HCT116 (cell line): ENCODE results near the gene GNB4. TPM values are rescaled to one million over a fixed set of nuclear protein-coding genes. Genes with fewer than 3 reads are reported as not detected.

Experiments used
- ATAC-seq: fragments of 200-7000 bp; cut with Tn5 transposase; 2 replicates; pipeline ENCODE4 v1.9.1; 2020; ENCODE audit warnings: mild to moderate bottlenecking, moderate library complexity
- BruUV-seq: library from RNA; stranded (reverse); fragments of 400-500 nt; replicated peaks from 2 replicates; lab custom pipeline; 2021; lab: Mats Ljungman, UMichigan
- CTCF ChIA-PET: fragments of 300-600 bp; sonication (Branson Sonifier 250); formaldehyde crosslinking; loops from one replicate; lab custom pipeline; 2021; ENCODE audit warnings: antibody characterized with exemption; lab: Charles Lee
- POLR2A ChIA-PET: fragments of 300-600, 350-600 bp; sonication (Branson Sonifier 250); formaldehyde crosslinking; loops from one replicate; lab custom pipeline; 2021; ENCODE audit warnings: antibody characterized with exemption; lab: Charles Lee
- RAD21 ChIA-PET, 2 experiments: fragments of 300-600 bp; sonication (Branson Sonifier 250); formaldehyde crosslinking; loops; one replicate each; lab custom pipeline; 2023; ENCODE audit warnings: low total read pairs in 2 of 2; ENCODE audit not compliant: uncharacterized antibody in 2 of 2, unreplicated experiment in 2 of 2, low non-redundant PET in 1 of 2; lab: Charles Lee
- DNase-seq: peaks from one replicate; pipeline ENCODE4 v3.0.0-alpha.2; 2010; ENCODE audit warnings: low read depth, low spot score
- H2AFZ ChIP-seq: fragments of 200-600 bp; shearing (Covaris generic), sonication (generic); 2 replicates; pipeline ENCODE4 v1.6.1; 2017; ENCODE audit warnings: low read depth, mixed run types, mixed read lengths, antibody characterized with exemption, low read length; ENCODE audit not compliant: poor library complexity, severe bottlenecking
- H3K27ac ChIP-seq: 2 replicates; pipeline ENCODE4 v1.5.1; 2012; ENCODE audit warnings: low read depth, low read length
- H3K27me3 ChIP-seq: fragments of 200-600 bp; sonication (generic); 2 replicates; pipeline ENCODE4 v1.6.1; 2016; ENCODE audit warnings: mixed run types, low read length, mixed read lengths; ENCODE audit not compliant: insufficient read depth
- H3K36me3 ChIP-seq, 2 experiments: fragments of 200-500 bp in 1 of 2; fragments of 200-600 bp in 1 of 2; sonication (Bioruptor generic) in 1 of 2; sonication (generic) in 1 of 2; 2 replicates each; pipeline versions ENCODE4 v1.5.1 to v1.6.1; 2014 to 2016; ENCODE audit warnings: low read length in 2 of 2, inconsistent platforms in 1 of 2, mixed read lengths in 1 of 2, mixed run types in 1 of 2; ENCODE audit not compliant: insufficient read depth in 2 of 2, control insufficient read depth in 1 of 2
- H3K4me1 ChIP-seq, 2 experiments: fragments of 200-600 bp in 1 of 2; sonication (generic) in 1 of 2; 2 replicates each; pipeline versions ENCODE4 v1.5.1 to v1.6.1; 2012 to 2017; ENCODE audit warnings: low read length in 2 of 2, inconsistent platforms in 1 of 2, mild to moderate bottlenecking in 1 of 2, mixed read lengths in 1 of 2, mixed run types in 1 of 2, moderate library complexity in 1 of 2; ENCODE audit not compliant: insufficient read depth in 2 of 2, control insufficient read depth in 1 of 2
- H3K4me2 ChIP-seq: fragments of 200-600 bp; sonication (generic); 2 replicates; pipeline ENCODE4 v1.6.1; 2017; ENCODE audit warnings: mixed run types, low read length, mixed read lengths
- H3K4me3 ChIP-seq, 2 experiments: fragments of 200-600 bp in 1 of 2; sonication (generic) in 1 of 2; replicated peaks in 1 of 2; 2 replicates each; pipeline ENCODE4 v1.5.1; 2011 to 2016; ENCODE audit warnings: low read length in 2 of 2, control low read depth in 1 of 2, low read depth in 1 of 2, mild to moderate bottlenecking in 1 of 2, mixed read lengths in 1 of 2, mixed run types in 1 of 2
- H3K79me2 ChIP-seq: fragments of 200-600 bp; sonication (generic); 2 replicates; pipeline ENCODE4 v1.6.1; 2017; ENCODE audit warnings: mild to moderate bottlenecking, mixed run types, low read length, moderate library complexity, mixed read lengths; ENCODE audit not compliant: insufficient read depth
- H3K9ac ChIP-seq: fragments of 200-600 bp; sonication (generic); 2 replicates; pipeline ENCODE4 v1.6.1; 2016; ENCODE audit warnings: low read length, mixed read lengths
- H3K9me2 ChIP-seq: fragments of 200-600 bp; sonication (generic), shearing (Covaris generic); 2 replicates; pipeline ENCODE4 v1.6.1; 2017; ENCODE audit warnings: mixed run types, mild to moderate bottlenecking, moderate library complexity; ENCODE audit not compliant: insufficient read depth
- H3K9me3 ChIP-seq, 2 experiments: fragments of 200-500 bp in 1 of 2; fragments of 200-600 bp in 1 of 2; sonication (Bioruptor generic) in 1 of 2; sonication (generic) in 1 of 2; 2 replicates each; pipeline ENCODE4 v1.6.1; 2014 to 2017; ENCODE audit warnings: low read length in 2 of 2, mixed read lengths in 2 of 2, inconsistent platforms in 1 of 2, low read depth in 1 of 2, mild to moderate bottlenecking in 1 of 2, mixed run types in 1 of 2, moderate library complexity in 1 of 2; ENCODE audit not compliant: control insufficient read depth in 1 of 2, insufficient read depth in 1 of 2
- H4K20me1 ChIP-seq: fragments of 200-600 bp; sonication (generic), shearing (Covaris generic); 2 replicates; pipeline ENCODE4 v1.6.1; 2017; ENCODE audit warnings: mixed run types, mild to moderate bottlenecking, moderate library complexity; ENCODE audit not compliant: insufficient read depth
- ATF3 ChIP-seq: IDR thresholded peaks from 2 replicates; pipeline ENCODE4 v1.6.1; 2012
- CBX3 ChIP-seq: IDR thresholded peaks from 2 replicates; pipeline ENCODE4 v1.6.1; 2012; ENCODE audit warnings: low read depth
- CEBPB ChIP-seq: IDR thresholded peaks from 2 replicates; pipeline ENCODE4 v1.6.1; 2012; ENCODE audit warnings: low read depth
- EGR1 ChIP-seq: IDR thresholded peaks from 2 replicates; pipeline ENCODE4 v1.6.1; 2012; ENCODE audit warnings: low read depth
- ELF1 ChIP-seq: IDR thresholded peaks from 2 replicates; pipeline ENCODE4 v1.6.1; 2012; ENCODE audit warnings: low read depth, borderline replicate concordance
- EZH2 ChIP-seq: fragments of 200-600 bp; sonication (generic); IDR thresholded peaks from 2 replicates; pipeline ENCODE4 v1.6.1; 2017; ENCODE audit warnings: antibody characterized with exemption, mixed run types
- FOSL1 ChIP-seq: IDR thresholded peaks from 2 replicates; pipeline ENCODE4 v1.6.1; 2012; ENCODE audit warnings: low read depth
- JUND ChIP-seq: IDR thresholded peaks from 2 replicates; pipeline ENCODE4 v1.6.1; 2012
- MAX ChIP-seq: IDR thresholded peaks from 2 replicates; pipeline ENCODE4 v1.6.1; 2012
- POLR2A ChIP-seq: IDR thresholded peaks from 2 replicates; pipeline ENCODE4 v1.7.0; 2011; ENCODE audit warnings: borderline replicate concordance; ENCODE audit not compliant: insufficient read depth, insufficient read length; ENCODE audit errors: extremely low read depth
- POLR2AphosphoS5 ChIP-seq: IDR thresholded peaks from 2 replicates; pipeline ENCODE4 v1.6.1; 2011; ENCODE audit warnings: mild to moderate bottlenecking, low read depth, low read length, moderate library complexity
- RAD21 ChIP-seq: IDR thresholded peaks from 2 replicates; pipeline ENCODE4 v1.6.1; 2012; ENCODE audit warnings: low read depth, mild to moderate bottlenecking
- SP1 ChIP-seq: IDR thresholded peaks from 2 replicates; pipeline ENCODE4 v1.6.1; 2012; ENCODE audit warnings: low read depth
- SRF ChIP-seq: IDR thresholded peaks from 2 replicates; pipeline ENCODE4 v1.6.1; 2012; ENCODE audit warnings: low read depth
- TCF7L2 ChIP-seq: IDR thresholded peaks from 2 replicates; pipeline ENCODE4 v1.7.0; 2011; ENCODE audit warnings: borderline replicate concordance, inconsistent platforms; ENCODE audit not compliant: insufficient read depth, insufficient read length; ENCODE audit errors: extremely low read depth
- ZBTB33 ChIP-seq: IDR thresholded peaks from 2 replicates; pipeline ENCODE4 v1.6.1; 2011; ENCODE audit warnings: mild to moderate bottlenecking, low read length, moderate library complexity; ENCODE audit not compliant: insufficient replicate concordance; ENCODE audit errors: extremely low read depth
- ZFX ChIP-seq: fragments of 450-650 bp; IDR thresholded peaks from 2 replicates; pipeline ENCODE4 v1.6.1; 2017
- intact Hi-C: fragments of 100-400 bp; cut with micrococcal nuclease; formaldehyde crosslinking; loops from 2 replicates; pipeline ENCODE4 v1.10.0; 2022
- total RNA-seq: library from RNA; stranded (reverse); gene quantifications from one replicate; pipeline ENCODE4 v1.2.1, GENCODE V29; 2021; ENCODE audit not compliant: unreplicated experiment
- TF ChIP-seq, protein P1 (sequence below): IDR thresholded peaks from 2 replicates; pipeline ENCODE4 v1.6.1; 2012; ENCODE audit warnings: low read depth
- TF ChIP-seq, protein P2 (sequence below), 3 experiments: fragments of 200-600 bp in 1 of 3; sonication (generic) in 1 of 3; IDR thresholded peaks in 2 of 3; conservative IDR thresholded peaks in 1 of 3; 2 replicates each; pipeline ENCODE4 v1.5.1; 2012 to 2017; ENCODE audit warnings: low read depth in 2 of 3, low read length in 2 of 3, antibody characterized with exemption in 1 of 3, borderline replicate concordance in 1 of 3, control low read depth in 1 of 3, mild to moderate bottlenecking in 1 of 3, mixed read lengths in 1 of 3, mixed run types in 1 of 3, moderate library complexity in 1 of 3; ENCODE audit not compliant: insufficient read depth in 1 of 3

Gene GNB4
- total RNA-seq, 1 experiment from 2014 or later: 0.10 TPM

DNA sequence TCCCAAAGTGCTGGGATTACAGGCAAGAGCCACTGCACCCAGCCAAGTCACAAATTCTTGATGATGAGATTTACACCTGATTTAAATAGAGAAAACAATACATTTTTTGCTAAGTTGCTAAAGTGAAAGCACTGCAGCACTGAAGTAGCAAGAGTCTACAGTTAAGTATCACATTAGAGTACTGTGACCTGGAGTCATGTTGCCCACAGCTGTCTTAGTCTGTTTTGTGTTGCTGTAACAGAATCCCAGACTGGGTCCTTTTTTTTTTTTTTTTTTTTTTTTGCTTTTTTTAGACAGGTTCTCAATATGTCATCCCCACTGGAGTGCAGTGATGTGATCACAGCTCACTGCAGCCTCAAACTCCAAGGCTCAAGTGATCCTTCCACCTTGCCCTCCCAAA, 23.2 kb upstream of the GNB4 start:
- ChIA-PET RAD21 (no interaction called here), POLR2A (no interaction called here), CTCF (no interaction called here)
- no peak overlapping the region for H2AFZ ChIP-seq
- no peak for ATAC-seq
- DNase-seq: no peak
- H3K4me3 ChIP-seq: no peak overlapping the region
- no peaks in the 10 kb centered on the region for H3K27me3 ChIP-seq
- H3K4me1 ChIP-seq: no peaks in the 10 kb centered on the region
- H3K79me2 ChIP-seq: no peaks in the 10 kb centered on the region
- H4K20me1 ChIP-seq: no peaks in the 10 kb centered on the region
- TF ChIP-seq EGR1: no peak
- TF ChIP-seq TCF7L2: no peak
- TF ChIP-seq JUND: no peak
- TF ChIP-seq, protein P1, sequence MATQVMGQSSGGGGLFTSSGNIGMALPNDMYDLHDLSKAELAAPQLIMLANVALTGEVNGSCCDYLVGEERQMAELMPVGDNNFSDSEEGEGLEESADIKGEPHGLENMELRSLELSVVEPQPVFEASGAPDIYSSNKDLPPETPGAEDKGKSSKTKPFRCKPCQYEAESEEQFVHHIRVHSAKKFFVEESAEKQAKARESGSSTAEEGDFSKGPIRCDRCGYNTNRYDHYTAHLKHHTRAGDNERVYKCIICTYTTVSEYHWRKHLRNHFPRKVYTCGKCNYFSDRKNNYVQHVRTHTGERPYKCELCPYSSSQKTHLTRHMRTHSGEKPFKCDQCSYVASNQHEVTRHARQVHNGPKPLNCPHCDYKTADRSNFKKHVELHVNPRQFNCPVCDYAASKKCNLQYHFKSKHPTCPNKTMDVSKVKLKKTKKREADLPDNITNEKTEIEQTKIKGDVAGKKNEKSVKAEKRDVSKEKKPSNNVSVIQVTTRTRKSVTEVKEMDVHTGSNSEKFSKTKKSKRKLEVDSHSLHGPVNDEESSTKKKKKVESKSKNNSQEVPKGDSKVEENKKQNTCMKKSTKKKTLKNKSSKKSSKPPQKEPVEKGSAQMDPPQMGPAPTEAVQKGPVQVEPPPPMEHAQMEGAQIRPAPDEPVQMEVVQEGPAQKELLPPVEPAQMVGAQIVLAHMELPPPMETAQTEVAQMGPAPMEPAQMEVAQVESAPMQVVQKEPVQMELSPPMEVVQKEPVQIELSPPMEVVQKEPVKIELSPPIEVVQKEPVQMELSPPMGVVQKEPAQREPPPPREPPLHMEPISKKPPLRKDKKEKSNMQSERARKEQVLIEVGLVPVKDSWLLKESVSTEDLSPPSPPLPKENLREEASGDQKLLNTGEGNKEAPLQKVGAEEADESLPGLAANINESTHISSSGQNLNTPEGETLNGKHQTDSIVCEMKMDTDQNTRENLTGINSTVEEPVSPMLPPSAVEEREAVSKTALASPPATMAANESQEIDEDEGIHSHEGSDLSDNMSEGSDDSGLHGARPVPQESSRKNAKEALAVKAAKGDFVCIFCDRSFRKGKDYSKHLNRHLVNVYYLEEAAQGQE: no peak
- no peak for TF ChIP-seq ZBTB33
- TF ChIP-seq CBX3: no peak
- no peak for TF ChIP-seq FOSL1
- no peak for TF ChIP-seq ELF1
- TF ChIP-seq SP1: no peak
- no peak for TF ChIP-seq SRF
- no peak for TF ChIP-seq MAX
- no peak for TF ChIP-seq RAD21
- TF ChIP-seq ZFX: no peak
- TF ChIP-seq, protein P2, sequence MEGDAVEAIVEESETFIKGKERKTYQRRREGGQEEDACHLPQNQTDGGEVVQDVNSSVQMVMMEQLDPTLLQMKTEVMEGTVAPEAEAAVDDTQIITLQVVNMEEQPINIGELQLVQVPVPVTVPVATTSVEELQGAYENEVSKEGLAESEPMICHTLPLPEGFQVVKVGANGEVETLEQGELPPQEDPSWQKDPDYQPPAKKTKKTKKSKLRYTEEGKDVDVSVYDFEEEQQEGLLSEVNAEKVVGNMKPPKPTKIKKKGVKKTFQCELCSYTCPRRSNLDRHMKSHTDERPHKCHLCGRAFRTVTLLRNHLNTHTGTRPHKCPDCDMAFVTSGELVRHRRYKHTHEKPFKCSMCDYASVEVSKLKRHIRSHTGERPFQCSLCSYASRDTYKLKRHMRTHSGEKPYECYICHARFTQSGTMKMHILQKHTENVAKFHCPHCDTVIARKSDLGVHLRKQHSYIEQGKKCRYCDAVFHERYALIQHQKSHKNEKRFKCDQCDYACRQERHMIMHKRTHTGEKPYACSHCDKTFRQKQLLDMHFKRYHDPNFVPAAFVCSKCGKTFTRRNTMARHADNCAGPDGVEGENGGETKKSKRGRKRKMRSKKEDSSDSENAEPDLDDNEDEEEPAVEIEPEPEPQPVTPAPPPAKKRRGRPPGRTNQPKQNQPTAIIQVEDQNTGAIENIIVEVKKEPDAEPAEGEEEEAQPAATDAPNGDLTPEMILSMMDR (IDR thresholded peaks at IDR 0.05 in 2 of 3, conservative IDR thresholded peaks at IDR 0.05 in 1 of 3; ENCODE audit: borderline replicate concordance in 1 of 3, insufficient read depth in 1 of 3, low read depth in 2 of 3, low read length in 2 of 3): no peak
- TF ChIP-seq CEBPB: no peak
- TF ChIP-seq POLR2A: no peak
- no peak for TF ChIP-seq ATF3
- no peak for TF ChIP-seq POLR2AphosphoS5
- TF ChIP-seq EZH2: no peak
- no TSS peak for BruUV-seq
- no peaks in the 10 kb centered on the region for H3K9me2 ChIP-seq
- no peak overlapping the region for H3K9ac ChIP-seq
- no peaks in the 10 kb centered on the region for H3K9me3 ChIP-seq
- H3K4me2 ChIP-seq: no peak overlapping the region
- H3K36me3 ChIP-seq: no peaks in the 10 kb centered on the region
- intact Hi-C loops: no loop called here
- no peak overlapping the region for H3K27ac ChIP-seq
